Measurements from ENCODE around the gene UBAC2.

DNA sequence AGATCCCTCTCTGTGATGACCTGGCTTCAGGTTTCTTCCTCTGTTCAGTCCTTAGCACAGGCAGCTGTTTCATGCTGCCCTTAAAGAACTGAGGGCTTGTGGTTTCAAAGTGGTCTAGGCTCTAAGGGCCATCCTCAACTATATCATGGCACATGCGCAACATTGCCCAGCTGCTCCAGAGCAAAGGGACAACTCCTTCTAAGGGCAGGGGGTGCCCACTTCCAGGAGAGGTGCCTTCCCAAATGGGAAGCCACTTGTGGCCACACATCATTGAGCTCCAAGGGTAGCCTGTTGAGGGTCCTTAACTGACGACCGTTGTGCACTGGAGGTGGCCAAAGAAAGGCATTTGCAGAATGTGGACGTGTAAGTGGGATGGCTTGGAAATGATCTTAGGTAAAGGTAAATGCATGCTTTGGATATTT is 99.3 kb downstream of the UBAC2 start:
- TF ChIP-seq, protein P1, sequence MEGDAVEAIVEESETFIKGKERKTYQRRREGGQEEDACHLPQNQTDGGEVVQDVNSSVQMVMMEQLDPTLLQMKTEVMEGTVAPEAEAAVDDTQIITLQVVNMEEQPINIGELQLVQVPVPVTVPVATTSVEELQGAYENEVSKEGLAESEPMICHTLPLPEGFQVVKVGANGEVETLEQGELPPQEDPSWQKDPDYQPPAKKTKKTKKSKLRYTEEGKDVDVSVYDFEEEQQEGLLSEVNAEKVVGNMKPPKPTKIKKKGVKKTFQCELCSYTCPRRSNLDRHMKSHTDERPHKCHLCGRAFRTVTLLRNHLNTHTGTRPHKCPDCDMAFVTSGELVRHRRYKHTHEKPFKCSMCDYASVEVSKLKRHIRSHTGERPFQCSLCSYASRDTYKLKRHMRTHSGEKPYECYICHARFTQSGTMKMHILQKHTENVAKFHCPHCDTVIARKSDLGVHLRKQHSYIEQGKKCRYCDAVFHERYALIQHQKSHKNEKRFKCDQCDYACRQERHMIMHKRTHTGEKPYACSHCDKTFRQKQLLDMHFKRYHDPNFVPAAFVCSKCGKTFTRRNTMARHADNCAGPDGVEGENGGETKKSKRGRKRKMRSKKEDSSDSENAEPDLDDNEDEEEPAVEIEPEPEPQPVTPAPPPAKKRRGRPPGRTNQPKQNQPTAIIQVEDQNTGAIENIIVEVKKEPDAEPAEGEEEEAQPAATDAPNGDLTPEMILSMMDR (IDR thresholded peaks at IDR 0.05 in 4 of 5, conservative IDR thresholded peaks at IDR 0.05 in 1 of 5), result no peak
- TF ChIP-seq POLR2A (IDR thresholded peaks at IDR 0.05), result no peak
